Transverse colon (tissue), 4 donors: Measurements from ENCODE around the gene CAPN5.

Experiments used
- CTCF ChIP-seq, 5 experiments: fragments of 200-600 bp in 3 of 5; fragments of 450-650 bp in 2 of 5; sonication (generic) in 3 of 5; IDR thresholded peaks; 1 replicate in 2 of 5; 2 replicates in 3 of 5; pipeline ENCODE4 v1.5.1; 2016 to 2017; ENCODE audit warnings: antibody characterized with exemption in 5 of 5, inconsistent platforms in 3 of 5, mild to moderate bottlenecking in 2 of 5, moderate library complexity in 1 of 5
- POLR2A ChIP-seq: fragments of 450-650 bp; IDR thresholded peaks from one replicate; pipeline ENCODE4 v1.6.1; 2016; ENCODE audit warnings: antibody characterized with exemption, mild to moderate bottlenecking, moderate library complexity
- POLR2AphosphoS5 ChIP-seq, 3 donors: sonication (generic); formaldehyde crosslinking; IDR thresholded peaks; one replicate each; pipeline ENCODE4 v1.6.1; 2016; ENCODE audit warnings: antibody characterized with exemption in 3 of 3

- no peak for TF ChIP-seq POLR2AphosphoS5 (IDR thresholded peaks at IDR 0.05)
- TF ChIP-seq CTCF (IDR thresholded peaks at IDR 0.05): no peak
- TF ChIP-seq POLR2A: no peak
These were observed 98.3 kb downstream of the CAPN5 start for GRCh38 chr11:77165066-77165465.
